NCI-H146 treated with DMSO at 0.1 percent for 48 hours (cell line): ENCODE data around the gene SLC12A1.

ENCODE experiments used
- DNase-seq: peaks from one replicate; lab custom pipeline; 2025; ENCODE audit not compliant: unreplicated experiment; lab: John Stamatoyannopoulos, UW

SLC12A1 gene

DNA sequence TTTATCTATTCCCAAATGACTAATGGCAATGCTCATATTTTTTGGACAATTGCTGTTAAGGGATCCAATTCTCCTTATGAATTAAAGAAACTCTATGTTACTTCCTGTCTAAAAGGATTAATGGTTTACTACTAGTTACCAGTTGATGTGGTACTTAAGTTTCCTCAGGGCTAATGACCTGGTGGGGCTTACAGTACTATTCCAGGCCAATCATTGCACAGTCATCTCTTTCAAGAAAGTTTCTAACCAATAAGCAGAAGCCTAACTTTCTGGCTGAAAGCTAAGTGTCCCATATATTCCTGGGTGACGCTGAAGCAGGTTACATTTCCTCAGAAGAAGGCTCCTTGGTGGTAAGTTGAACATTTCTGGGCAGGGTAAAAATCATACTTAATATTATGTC, at the start of gene SLC12A1:
Gene SLC12A1 (plus strand): TSS at position 322 of the 400 bp plus-strand sequence. CDS start 1,418 bp downstream, outside the sequence.
- DNase-seq: no peak

DNA sequence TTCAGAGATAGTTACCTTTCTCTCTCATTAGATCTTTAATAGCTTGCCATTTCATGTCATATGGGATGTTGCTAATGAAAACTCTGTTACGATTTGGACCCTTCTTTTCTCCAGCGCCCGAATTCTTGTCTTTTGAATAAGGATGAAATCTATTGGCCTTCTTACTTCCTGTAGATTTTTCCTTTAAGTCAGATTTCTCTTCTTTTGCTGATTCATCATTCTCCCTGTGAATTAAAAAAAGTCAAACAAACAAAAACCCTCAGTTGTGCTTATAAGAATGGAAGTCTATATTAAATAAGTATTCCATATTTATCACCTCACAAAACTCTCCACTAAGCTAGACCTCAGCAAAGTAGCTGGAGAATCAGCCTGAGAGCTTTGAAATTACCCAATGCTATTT, 37.5 kb upstream of the SLC12A1 start:
- no peak for DNase-seq

DNA sequence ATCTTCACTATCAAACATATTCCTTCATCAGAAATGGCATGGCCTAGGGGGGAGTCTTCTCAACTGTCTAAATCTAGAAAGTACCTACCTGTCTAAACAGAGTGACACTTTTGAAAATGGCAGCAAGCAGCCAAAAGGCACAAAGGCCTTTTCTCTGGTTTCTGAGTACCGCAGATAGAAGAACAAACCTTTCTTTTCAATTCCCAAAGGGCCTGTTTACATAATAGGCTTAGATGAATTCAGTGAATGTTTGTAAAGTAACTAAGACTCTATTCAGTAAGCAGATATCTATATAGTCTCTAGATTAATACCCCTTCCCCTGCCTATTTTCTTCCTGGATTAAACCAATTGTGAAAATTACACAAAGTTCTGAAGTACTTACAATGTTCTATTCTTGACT, 35.1 kb upstream of the SLC12A1 start:
- peak; percentile 53 for DNase-seq

DNA sequence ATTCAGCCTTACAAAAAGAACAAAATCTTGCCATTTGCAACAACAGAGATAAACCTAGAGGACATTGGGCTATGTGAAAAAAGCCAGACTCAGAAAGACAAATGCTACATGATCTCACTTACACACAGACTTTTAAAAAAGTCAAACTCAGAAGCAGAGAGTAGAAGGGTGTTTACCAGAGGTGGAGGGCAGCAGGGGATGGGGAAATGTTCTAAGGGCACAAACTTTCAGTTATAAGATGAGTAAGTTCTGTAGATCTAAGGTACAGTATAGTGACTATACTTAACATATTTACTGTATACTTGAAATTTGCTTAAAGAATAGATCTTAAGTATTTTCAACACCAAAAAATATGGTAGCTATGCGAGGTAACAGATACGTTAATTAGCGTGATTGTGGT, 31.0 kb upstream of the SLC12A1 start:
- no peak for DNase-seq

DNA sequence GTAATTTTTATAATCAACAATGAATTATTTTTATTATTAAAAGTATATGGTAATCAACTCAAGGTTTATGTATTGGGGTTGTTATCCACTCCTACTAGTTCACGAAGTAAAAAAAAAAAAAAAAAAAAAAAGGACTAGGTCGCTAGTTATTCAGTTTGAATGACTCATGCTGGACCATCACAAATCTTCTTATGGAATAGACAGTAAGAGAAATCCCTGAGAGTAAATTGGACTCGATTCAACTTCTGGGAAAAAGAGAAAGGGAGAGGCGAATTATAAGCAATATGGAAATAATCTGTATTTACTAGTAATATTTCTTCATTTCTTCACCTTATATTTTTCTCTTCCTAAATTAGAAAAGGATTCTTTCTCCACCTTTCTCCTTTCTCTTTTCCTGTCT, 30.0 kb upstream of the SLC12A1 start:
- no peak for DNase-seq

DNA sequence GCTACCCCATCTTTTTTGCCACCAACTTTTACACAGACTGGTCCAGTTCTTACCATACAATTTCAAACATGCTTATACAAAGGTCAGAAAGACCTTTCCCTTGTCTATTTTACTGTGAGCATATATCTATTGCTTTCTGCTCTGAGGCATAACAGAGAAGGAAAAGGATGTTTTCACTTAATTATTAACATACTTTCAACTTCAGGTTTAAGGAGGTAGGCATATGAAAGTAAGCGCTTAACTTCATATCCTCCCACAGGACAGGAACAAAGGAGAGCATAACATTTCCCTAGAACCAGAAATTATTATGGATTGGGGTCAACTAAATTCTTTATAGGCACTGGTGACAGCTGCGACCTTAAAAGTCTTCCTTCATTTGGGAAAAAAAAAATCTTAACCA, 29.1 kb upstream of the SLC12A1 start:
- DNase-seq: no peak

DNA sequence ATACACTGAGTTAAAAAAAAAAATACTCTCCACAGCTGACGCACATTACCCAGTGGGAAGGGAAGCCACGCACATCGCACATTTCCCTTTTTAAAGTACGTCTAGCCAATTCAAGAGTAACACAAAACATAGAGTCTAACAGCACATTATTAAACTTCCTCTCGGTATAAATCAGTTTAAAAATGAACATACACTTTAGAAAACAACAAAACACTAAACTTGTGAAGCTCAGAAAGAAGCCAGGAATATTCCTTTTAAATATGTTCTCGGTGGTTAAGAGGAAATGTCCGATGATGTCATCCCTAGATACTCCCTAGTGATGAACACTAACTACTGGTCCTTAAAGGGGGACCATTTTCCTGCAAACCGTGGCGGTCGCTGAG, 28.7 kb upstream of the SLC12A1 start:
- DNase-seq: peak; percentile 48

DNA sequence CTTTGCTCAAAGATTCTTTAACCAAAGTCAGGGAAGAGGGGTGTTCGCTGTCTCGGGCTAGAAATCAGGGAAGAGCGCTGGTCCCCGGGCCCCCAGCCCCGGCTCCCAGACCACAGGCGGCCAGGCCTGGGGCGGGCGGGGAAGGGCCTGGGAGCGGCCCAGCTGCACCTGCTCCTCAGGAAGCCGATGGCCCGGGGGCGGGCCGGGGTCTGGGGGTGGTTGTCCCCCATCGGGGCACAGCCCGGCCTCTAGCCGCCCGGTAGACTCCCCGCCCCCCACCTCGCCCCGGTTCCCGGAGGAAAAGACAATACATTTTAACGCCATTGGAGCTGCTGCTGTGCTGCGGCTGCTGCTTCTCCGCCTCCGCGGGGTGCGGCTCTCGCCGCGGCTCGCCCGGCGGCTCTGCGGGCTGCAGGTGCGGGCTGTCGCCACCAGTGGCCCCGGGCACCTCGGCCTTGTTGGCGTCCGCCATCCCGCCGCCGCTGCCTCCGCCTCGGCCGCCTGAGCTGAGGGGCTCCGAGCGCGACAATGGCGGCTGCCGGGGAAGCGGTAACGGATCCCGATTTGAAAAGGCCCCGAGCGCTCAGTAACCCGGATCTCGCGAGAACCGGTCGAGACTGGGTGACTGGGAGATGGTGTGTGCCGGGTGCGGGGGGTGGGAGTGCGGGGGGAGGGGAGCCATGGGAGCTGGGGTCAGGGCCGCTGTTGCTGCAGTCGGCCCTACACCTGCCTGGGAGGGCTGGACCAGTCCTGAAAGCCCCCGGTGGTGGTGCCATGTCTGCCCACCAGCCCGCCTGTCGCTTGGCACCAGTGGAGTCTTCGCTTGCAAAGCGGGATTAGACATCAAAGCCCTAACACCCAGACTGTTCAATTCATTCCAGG, 28.1 kb upstream of the SLC12A1 start, which contains the start of gene MYEF2:
Gene MYEF2 (minus strand): TSS at position 530 of the 882 bp plus-strand sequence. CDS start 58 bp downstream, at position 472.
- DNase-seq: peak; percentile 49

DNA sequence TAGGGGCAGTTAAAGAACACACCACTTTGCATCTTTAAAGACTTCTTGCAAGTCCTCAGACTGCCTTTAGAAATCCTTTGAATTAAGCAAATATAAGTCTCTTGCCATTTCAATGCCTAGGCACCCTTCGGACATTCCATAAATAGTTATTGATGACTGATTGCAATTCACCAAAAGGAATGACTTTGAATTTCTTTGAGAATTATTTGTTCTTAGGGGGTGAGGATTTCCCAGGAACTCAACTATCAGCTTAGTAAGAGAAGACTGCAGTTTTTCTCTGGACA, 27.5 kb upstream of the SLC12A1 start:
- DNase-seq: no peak

DNA sequence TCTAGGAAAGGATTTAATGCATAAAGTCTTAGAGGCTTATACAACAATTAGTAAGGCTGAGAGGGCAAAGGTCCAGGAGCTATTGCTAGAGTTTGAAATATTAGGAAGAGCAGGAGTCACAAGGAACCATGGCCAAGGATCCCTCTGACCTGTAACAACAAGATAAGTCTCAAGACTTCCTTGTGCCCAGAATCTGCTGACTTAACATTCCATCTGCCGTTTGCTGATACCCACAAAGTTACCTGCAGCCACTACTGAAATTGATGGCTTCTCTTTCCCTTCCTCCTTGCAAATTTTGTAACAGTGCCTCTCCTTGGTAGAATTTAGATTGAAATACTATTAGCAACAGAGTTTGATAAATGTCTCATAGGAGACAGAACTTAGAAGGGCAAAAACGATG, 23.4 kb upstream of the SLC12A1 start:
- DNase-seq: no peak

DNA sequence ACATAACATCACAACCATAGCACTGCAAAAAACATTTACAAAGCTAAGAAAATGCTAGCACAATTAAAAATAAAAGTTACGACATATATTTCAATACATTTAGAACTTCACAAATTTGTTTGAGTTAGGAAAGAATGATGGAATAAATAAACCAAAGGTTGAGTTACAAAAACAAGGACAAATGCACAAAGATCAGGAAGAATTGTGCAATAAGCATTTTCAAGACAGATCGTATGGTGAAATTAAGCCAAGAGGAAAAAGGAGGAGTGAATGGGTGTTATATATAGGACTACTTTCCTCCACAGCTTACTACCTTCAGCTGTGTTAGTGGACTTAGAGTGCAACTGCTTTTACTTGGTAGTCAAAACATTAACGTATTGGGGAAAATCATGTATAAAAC, 20.6 kb upstream of the SLC12A1 start:
- no peak for DNase-seq

DNA sequence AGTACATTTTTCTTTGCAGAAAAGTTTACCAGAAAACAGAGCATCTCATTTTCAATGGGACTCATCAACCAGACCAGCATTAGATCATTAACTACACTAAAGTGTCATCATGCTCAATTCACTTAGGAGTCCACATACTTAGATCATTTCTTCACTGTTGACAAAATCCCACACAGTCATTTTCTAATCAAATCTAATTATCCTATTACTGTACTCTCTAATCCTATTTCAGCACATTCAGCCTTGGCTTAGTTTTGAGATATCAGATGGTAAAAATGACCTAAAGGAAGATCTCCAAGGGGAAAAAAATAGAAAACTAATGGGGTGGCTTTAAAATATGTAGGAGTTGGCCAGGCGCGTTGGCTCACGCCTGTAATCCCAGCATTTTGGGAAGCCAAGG, 19.8 kb upstream of the SLC12A1 start:
- no peak for DNase-seq

DNA sequence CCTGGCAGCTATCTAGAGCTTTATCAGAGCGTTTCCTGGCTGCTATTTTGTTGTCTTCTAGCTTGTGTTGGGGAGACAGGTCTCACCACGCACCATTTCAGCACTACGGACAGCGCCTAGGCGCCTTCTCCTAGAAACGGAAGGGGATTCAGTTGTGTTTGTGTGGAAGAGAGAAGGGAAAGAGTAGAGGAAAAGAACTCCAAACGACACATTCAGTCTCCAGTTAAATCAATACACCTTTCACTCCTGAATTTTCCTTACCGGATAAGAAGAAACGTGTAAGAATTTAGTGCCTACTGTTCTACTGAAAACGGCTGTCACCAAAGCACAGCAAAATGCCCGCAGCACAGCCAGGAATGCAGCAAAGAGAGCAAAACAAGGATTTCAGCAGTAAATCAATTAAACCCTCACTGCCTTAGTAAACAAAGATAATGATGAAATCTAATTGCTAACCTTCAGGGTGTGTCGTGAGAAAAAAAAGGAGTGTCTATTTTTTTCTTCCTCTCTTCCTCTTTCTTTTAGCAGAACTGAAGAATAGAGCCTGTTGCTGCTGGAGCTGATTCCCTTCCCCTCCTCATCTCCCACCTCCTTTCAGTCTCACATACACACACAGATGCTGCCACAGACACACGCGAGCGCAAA, 15.0 kb upstream of the SLC12A1 start:
- DNase-seq: peak; percentile 23

DNA sequence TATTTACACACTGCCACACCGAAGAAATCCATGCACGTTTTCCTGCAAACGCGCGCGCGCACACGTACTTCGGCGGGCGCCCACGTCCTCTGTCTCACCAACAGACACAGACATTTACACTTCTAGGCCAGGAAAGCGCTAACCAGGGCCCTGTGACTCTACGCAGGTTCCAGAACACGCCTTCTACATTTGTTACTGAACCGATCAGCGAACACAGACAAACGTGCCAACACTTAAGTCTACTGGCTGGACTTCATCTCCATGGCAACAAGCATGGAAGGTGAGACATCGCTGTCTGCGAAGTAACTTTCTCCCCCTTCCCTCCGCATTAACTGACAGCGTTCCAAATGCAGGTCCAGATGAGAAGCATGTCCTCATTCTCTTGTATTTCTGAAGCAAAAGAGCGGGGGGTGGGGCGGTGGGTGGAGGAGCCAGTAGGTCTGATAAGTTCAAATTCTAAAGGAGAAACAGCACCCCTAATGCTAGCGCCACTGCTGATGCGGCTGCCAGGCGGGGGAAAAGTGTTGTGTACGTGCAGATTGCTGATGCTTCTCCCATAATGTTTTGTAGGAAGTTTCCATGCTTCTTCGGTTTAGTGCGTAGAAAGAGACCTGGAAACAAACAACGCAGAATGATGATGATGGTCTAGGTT, 14.4 kb upstream of the SLC12A1 start, which contains the start of gene CTXN2:
Gene CTXN2 (plus strand): TSS at position 92 of the 652 bp plus-strand sequence. CDS start 9,636 bp downstream, outside the sequence.
- peak; percentile 91 for DNase-seq

DNA sequence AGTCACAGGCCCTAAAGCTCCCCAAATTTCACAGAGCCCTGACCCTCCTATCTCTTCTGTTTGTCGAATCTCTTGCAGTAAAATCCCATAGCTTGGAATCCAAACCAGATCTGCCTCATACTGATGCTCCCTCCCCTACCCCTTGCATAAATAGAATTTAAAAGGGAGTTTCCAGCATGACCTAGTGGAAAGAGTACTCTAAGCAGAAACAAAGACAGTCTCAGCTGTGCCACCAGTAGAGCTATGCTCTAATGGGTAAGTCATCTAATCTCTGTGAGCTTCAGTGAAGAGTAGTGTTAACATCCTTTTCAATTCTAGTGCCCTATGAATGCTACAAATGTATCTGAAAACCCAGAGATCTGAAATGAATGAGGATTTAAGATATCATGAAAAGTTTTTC, 4.0 kb upstream of the SLC12A1 start:
- DNase-seq: no peak

DNA sequence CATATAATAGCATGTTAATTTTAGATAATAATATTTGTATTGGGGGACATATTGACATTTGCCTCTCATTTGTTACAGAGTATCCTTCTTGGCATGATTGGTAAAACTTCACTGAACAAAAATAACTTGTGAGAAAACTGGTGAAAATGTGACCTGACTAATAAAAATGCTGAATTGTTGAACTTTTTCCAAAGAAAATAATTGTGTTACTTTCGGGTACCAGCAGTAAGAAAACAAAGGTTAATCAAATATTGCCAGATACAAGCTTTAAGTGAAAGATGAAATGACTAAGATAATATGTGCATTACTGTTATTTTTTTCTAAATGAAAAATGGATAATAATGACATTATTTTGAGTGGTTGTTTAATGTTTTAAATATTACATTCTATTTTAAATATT, 15.2 kb downstream of the SLC12A1 start:
- DNase-seq: peak; percentile 19

DNA sequence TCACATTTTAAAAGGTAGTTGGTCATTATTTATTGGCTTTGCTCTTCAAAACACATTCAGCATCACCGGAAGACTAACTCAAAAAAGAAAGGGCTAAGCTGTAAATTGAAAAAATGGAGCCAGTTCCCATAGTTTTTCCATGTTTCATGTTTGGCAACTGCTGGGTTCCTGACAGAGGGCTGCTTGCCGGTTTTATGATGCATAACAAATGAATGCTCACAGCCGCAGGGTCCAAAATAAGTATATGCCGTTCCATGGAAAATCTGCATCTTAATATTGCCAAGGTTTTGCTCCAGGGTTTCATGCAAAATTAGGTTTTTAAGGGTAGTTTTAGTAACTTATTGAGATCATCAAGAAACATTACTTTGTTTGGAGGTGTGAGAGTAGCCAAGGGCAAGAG, 15.8 kb downstream of the SLC12A1 start:
- DNase-seq: peak; percentile 18

DNA sequence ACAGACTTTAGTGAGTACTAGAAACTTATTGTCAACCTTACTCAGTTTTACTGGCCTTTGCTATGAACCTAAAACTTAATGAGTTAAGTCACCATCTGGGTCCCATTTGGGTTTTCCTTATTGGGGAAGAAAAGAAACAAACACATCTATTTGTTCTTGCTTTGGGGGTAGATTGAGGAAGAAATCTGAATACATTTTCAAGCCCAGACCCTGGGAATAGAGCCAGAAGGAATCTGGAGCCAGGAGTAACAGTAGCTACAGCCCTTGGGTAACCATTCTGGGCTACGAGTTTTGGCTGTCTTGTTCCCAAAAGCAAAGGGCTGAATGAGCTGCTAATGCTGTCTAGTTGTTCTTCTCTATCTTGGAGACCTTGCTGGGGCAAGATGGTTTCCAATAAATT, 16.5 kb downstream of the SLC12A1 start:
- no peak for DNase-seq

DNA sequence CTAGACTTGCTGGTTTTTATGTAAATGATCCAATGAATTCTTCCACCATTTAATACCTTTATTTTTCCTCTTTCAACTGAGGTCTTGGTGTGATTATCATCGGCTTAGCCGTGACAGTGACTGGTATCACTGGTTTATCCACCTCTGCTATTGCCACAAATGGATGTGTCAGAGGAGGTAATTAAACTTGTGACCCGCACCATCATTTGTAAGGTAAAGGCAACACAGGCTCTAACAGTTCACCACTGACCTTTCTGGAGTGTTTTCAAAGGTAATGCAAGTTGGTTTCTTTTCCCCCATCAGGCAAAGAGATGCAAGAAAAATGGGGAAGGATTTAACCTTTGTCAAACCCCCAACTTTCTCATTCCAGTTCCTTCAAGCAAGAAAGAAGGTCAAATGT, 19.7 kb downstream of the SLC12A1 start:
- DNase-seq: no peak

DNA sequence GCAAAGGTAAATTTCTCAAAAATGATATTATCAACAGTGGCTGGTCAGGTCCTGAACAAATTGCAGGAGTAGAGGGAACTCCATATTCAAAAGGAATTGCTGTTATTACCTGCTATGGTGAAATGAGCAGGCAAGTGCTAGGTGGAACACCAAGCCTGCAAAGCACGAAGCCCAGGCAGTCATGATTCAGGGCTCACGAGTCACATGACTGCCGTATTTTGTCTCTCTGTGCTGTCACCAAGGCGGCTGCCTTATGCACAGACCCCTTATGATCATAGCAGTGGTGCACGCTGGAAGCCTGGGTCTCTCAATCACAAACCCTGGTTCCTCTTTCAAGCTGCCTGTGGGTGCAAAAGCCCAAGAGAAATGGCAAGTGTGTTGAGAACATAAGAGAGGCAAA, 24.4 kb downstream of the SLC12A1 start:
- DNase-seq: no peak

DNA sequence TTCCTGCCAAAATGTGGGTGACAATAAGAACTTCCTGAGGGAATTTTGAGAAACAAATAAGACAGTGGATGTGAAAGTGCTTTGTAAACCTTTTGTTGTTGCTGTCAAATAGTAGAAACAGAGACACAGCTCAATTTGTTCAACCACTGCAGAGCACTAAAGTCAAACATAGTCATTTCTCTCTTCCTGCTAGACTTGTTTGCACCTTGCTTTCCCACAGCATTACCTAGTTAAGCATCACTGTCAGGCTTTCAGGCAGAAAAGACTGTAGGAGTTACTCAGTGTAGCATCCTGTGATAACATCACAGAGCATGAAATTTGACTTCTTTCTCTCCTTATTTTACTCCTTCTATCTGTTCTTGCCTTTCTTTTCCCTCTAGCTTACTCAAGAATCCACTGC, 27.1 kb downstream of the SLC12A1 start:
- no peak for DNase-seq

DNA sequence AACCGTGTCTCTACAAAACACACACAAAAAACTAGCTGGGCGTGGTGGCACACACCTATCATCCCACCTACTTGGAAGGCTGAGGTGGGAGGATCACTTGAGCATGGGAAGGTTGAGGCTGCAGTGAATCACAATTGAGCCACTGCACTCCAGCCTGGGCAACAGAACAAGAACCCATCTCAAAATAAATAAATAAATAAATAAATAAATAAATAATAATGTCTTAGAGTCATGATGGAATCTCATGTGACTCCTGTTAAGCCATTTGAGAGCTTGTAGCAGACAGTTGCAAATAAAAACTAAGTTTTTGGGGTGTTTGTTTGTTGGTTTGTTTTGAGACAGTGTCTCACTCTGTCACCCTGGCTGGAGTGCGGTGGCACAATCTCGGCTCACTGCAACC, 33.2 kb downstream of the SLC12A1 start:
- no peak for DNase-seq
